HG02852 (cell line): ENCODE measurements around the gene SH3RF2.
"Not testable (repeated sequence)": the region's sequence is repeated elsewhere in the genome, so short reads cannot be mapped to it uniquely, and the experiment has no call there.

Experiments
- ATAC-seq: cut with Tn5 transposase; IDR thresholded peaks from one replicate; pipeline ENCODE4 v1.9.1; 2021; ENCODE audit warnings: mild to moderate bottlenecking, moderate library complexity; ENCODE audit not compliant: unreplicated experiment

The SH3RF2 gene

GRCh38 chr5:146070746-146071145 lies 134.4 kb downstream of the SH3RF2 start:
- ATAC-seq: no peak

- ATAC-seq: no peak
Measured at GRCh38 chr5:146071171-146071570, 134.8 kb downstream of the SH3RF2 start.

- no peak for ATAC-seq
Measured at GRCh38 chr5:146072595-146072994, 136.2 kb downstream of the SH3RF2 start.

- no peak for ATAC-seq
Measured at GRCh38 chr5:146073239-146073900, 137.0 kb downstream of the SH3RF2 start.

GRCh38 chr5:146076028-146076427 lies 139.7 kb downstream of the SH3RF2 start:
- ATAC-seq: no peak

GRCh38 chr5:146076455-146076854 lies 140.1 kb downstream of the SH3RF2 start:
- no peak for ATAC-seq

GRCh38 chr5:146078566-146078965 lies 142.2 kb downstream of the SH3RF2 start:
- ATAC-seq: no peak

- ATAC-seq: no peak
Measured at GRCh38 chr5:146079695-146080373, 143.5 kb downstream of the SH3RF2 start.

GRCh38 chr5:146081556-146081955 lies 145.2 kb downstream of the SH3RF2 start:
- ATAC-seq: no peak

GRCh38 chr5:146082798-146083197 lies 146.4 kb downstream of the SH3RF2 start:
- peak; percentile 84 for ATAC-seq

GRCh38 chr5:146084376-146084775 lies 148.0 kb downstream of the SH3RF2 start:
- no peak for ATAC-seq

GRCh38 chr5:146088098-146088497 lies 151.7 kb downstream of the SH3RF2 start:
- ATAC-seq: no peak

- no peak for ATAC-seq
Measured at GRCh38 chr5:146089287-146089686, 152.9 kb downstream of the SH3RF2 start.

GRCh38 chr5:146091881-146092280 lies 155.5 kb downstream of the SH3RF2 start:
- ATAC-seq: no peak

GRCh38 chr5:146098047-146098446 lies 161.7 kb downstream of the SH3RF2 start:
- ATAC-seq: no peak

GRCh38 chr5:146101646-146102045 lies 165.3 kb downstream of the SH3RF2 start:
- no peak for ATAC-seq

- no peak for ATAC-seq
Measured at GRCh38 chr5:146103594-146103993, 167.2 kb downstream of the SH3RF2 start.

GRCh38 chr5:146105477-146105876 lies 169.1 kb downstream of the SH3RF2 start, which contains the start of gene PLAC8L1:
Gene PLAC8L1, minus strand, starts transcription at chr5:146105577. Its CDS starts 1,266 bp downstream, at chr5:146104311.
- ATAC-seq: no peak

GRCh38 chr5:146107901-146108300 lies 171.5 kb downstream of the SH3RF2 start:
- ATAC-seq: no peak

- ATAC-seq: not testable (repeated sequence)
Measured at GRCh38 chr5:146108870-146109269, 172.5 kb downstream of the SH3RF2 start.

GRCh38 chr5:146109379-146109778 lies 173.0 kb downstream of the SH3RF2 start:
- ATAC-seq: no peak

- ATAC-seq: no peak
Measured at GRCh38 chr5:146111409-146111808, 175.0 kb downstream of the SH3RF2 start.
